TTC549 (cell line): Measurements from ENCODE around the gene S100PBP.

Source experiments
- FAIRE-seq: peaks from 2 replicates; lab custom pipeline; 2012; peaks lifted over from hg19 to GRCh38; lab: Jason Lieb, UNC

The S100PBP gene

GRCh38 chr1:32871364-32872191, 54.1 kb downstream of the S100PBP start:
- FAIRE-seq, result no peak

- no peak for FAIRE-seq
These were observed 54.7 kb downstream of the S100PBP start for GRCh38 chr1:32872192-32872460.

- no peak for FAIRE-seq
These were observed 56.0 kb downstream of the S100PBP start for GRCh38 chr1:32873484-32873883.

GRCh38 chr1:32874860-32875752, 57.7 kb downstream of the S100PBP start:
- no peak for FAIRE-seq

- no peak for FAIRE-seq
These were observed 59.1 kb downstream of the S100PBP start for GRCh38 chr1:32876341-32877210.

GRCh38 chr1:32877211-32878110, 60.0 kb downstream of the S100PBP start:
- no peak for FAIRE-seq

- no peak for FAIRE-seq
These were observed 60.7 kb downstream of the S100PBP start for GRCh38 chr1:32878183-32878582.

GRCh38 chr1:32878637-32879041, 61.2 kb downstream of the S100PBP start:
- FAIRE-seq, result no peak

- no peak for FAIRE-seq
These were observed 63.8 kb downstream of the S100PBP start for GRCh38 chr1:32881291-32881690.

- no peak for FAIRE-seq
These were observed 64.7 kb downstream of the S100PBP start for GRCh38 chr1:32881871-32882850.

- FAIRE-seq, result no peak
These were observed 66.0 kb downstream of the S100PBP start for GRCh38 chr1:32883338-32884031.

- FAIRE-seq, result no peak
These were observed 66.5 kb downstream of the S100PBP start for GRCh38 chr1:32884032-32884372.

GRCh38 chr1:32884726-32885125, 67.3 kb downstream of the S100PBP start:
- FAIRE-seq, result no peak

- no peak for FAIRE-seq
These were observed 68.2 kb downstream of the S100PBP start for GRCh38 chr1:32885676-32886003.

- no peak for FAIRE-seq
These were observed 68.8 kb downstream of the S100PBP start, which contains the start of gene HPCA for GRCh38 chr1:32886004-32886827. TSS of gene HPCA (plus strand) at chr1:32886491. CDS start at chr1:32888899, 2,408 bp downstream.

GRCh38 chr1:32886828-32887414, 69.5 kb downstream of the S100PBP start:
- FAIRE-seq, result no peak

- FAIRE-seq, result no peak
These were observed 70.2 kb downstream of the S100PBP start for GRCh38 chr1:32887623-32888022.

- no peak for FAIRE-seq
These were observed 70.7 kb downstream of the S100PBP start for GRCh38 chr1:32888134-32888533.
